Mesenchymal stem cell (in vitro differentiated cells and primary cell): ENCODE data around the gene GPN3.
"Not testable (repeated sequence)": the region's sequence is repeated elsewhere in the genome, so short reads cannot be mapped to it uniquely, and the experiment has no call there.

Source experiments
- DNase-seq: peaks from one replicate; pipeline ENCODE4 v3.0.0-alpha.2; 2013
- H2AFZ ChIP-seq: one replicate; pipeline ENCODE4 v1.6.1; 2013; ENCODE audit warnings: low read depth, mild to moderate bottlenecking, control low read depth, inconsistent platforms, low read length, moderate library complexity
- H2AK5ac ChIP-seq: 2 replicates; pipeline ENCODE4 v1.6.1; 2013; ENCODE audit warnings: low read length, moderate library complexity, mild to moderate bottlenecking, inconsistent platforms; ENCODE audit not compliant: severe bottlenecking
- H2BK120ac ChIP-seq: one replicate; pipeline ENCODE4 v1.6.1; 2013; ENCODE audit warnings: low read depth, mild to moderate bottlenecking, inconsistent platforms, low read length, moderate library complexity
- H2BK12ac ChIP-seq, 2 experiments: one replicate each; pipeline ENCODE4 v1.6.1; 2013; ENCODE audit warnings: inconsistent platforms in 2 of 2, low read length in 2 of 2, mild to moderate bottlenecking in 2 of 2, moderate library complexity in 2 of 2, control low read depth in 1 of 2
- H2BK15ac ChIP-seq: one replicate; pipeline ENCODE4 v1.6.1; 2013; ENCODE audit warnings: mild to moderate bottlenecking, low read depth, inconsistent platforms; ENCODE audit not compliant: poor library complexity, severe bottlenecking
- H2BK5ac ChIP-seq: 2 replicates; pipeline ENCODE4 v1.6.1; 2013; ENCODE audit warnings: low read depth, mild to moderate bottlenecking, low read length, control low read depth, inconsistent platforms; ENCODE audit not compliant: poor library complexity, severe bottlenecking
- H3K14ac ChIP-seq, 2 experiments: one replicate each; pipeline ENCODE4 v1.6.1; 2013; ENCODE audit warnings: inconsistent platforms in 2 of 2, low read length in 2 of 2, control low read depth in 1 of 2, mild to moderate bottlenecking in 1 of 2, moderate library complexity in 1 of 2
- H3K18ac ChIP-seq, 2 experiments: one replicate each; pipeline ENCODE4 v1.6.1; 2013; ENCODE audit warnings: inconsistent platforms in 2 of 2, low read length in 2 of 2, control low read depth in 1 of 2, low read depth in 1 of 2, mild to moderate bottlenecking in 1 of 2
- H3K23ac ChIP-seq, 2 experiments: one replicate each; pipeline ENCODE4 v1.6.1; 2013; ENCODE audit warnings: inconsistent platforms in 2 of 2, low read length in 2 of 2, mild to moderate bottlenecking in 2 of 2, moderate library complexity in 2 of 2, control low read depth in 1 of 2
- H3K27ac ChIP-seq: 2 replicates; pipeline ENCODE4 v1.5.1; 2013; ENCODE audit warnings: mild to moderate bottlenecking, moderate library complexity, low read length, control low read depth, inconsistent platforms; ENCODE audit not compliant: poor library complexity, severe bottlenecking
- H3K27me3 ChIP-seq, 2 experiments: 2 replicates each; pipeline versions ENCODE4 v1.6.1 to v1.7.0; 2013; ENCODE audit warnings: low read length in 2 of 2, mild to moderate bottlenecking in 2 of 2, moderate library complexity in 2 of 2, control low read depth in 1 of 2, inconsistent platforms in 1 of 2; ENCODE audit not compliant: control insufficient read depth in 1 of 2, insufficient read depth in 1 of 2
- H3K36me3 ChIP-seq, 2 experiments: 2 replicates each; pipeline versions ENCODE4 v1.6.1 to v1.7.0; 2013; ENCODE audit warnings: low read length in 2 of 2, control low read depth in 1 of 2, inconsistent platforms in 1 of 2, low read depth in 1 of 2, mild to moderate bottlenecking in 1 of 2; ENCODE audit not compliant: insufficient read depth in 2 of 2, control insufficient read depth in 1 of 2
- H3K4ac ChIP-seq, 2 experiments: one replicate each; pipeline ENCODE4 v1.6.1; 2013; ENCODE audit warnings: inconsistent platforms in 2 of 2, low read length in 2 of 2, mild to moderate bottlenecking in 2 of 2, moderate library complexity in 2 of 2, control low read depth in 1 of 2, low read depth in 1 of 2
- H3K4me1 ChIP-seq: 2 replicates; pipeline ENCODE4 v1.6.1; 2013; ENCODE audit warnings: low read depth, low read length, control low read depth; ENCODE audit not compliant: control insufficient read depth, insufficient read depth
- H3K4me2 ChIP-seq: 2 replicates; pipeline ENCODE4 v1.6.1; 2013; ENCODE audit warnings: low read length, mild to moderate bottlenecking, inconsistent platforms; ENCODE audit not compliant: poor library complexity, severe bottlenecking
- H3K4me3 ChIP-seq, 2 experiments: 2 replicates each; pipeline versions ENCODE4 v1.5.1 to v1.7.0; 2013; ENCODE audit warnings: low read length in 2 of 2, mild to moderate bottlenecking in 2 of 2, control low read depth in 1 of 2, low read depth in 1 of 2; ENCODE audit not compliant: insufficient read depth in 1 of 2
- H3K79me1 ChIP-seq: replicated peaks from 2 replicates; pipeline ENCODE4 v1.6.1; 2013; ENCODE audit warnings: mild to moderate bottlenecking, control low read depth, low read length, inconsistent platforms; ENCODE audit not compliant: poor library complexity, severe bottlenecking
- H3K9ac ChIP-seq: 2 replicates; pipeline ENCODE4 v1.7.0; 2013; ENCODE audit warnings: mild to moderate bottlenecking, low read length, moderate library complexity
- H3K9me3 ChIP-seq: 2 replicates; pipeline ENCODE4 v1.7.0; 2013; ENCODE audit warnings: mild to moderate bottlenecking, low read length; ENCODE audit not compliant: control insufficient read depth
- H4K8ac ChIP-seq: one replicate; pipeline ENCODE4 v1.6.1; 2013; ENCODE audit warnings: inconsistent platforms, mild to moderate bottlenecking, low read length, moderate library complexity
- H4K91ac ChIP-seq: one replicate; pipeline ENCODE4 v1.6.1; 2013; ENCODE audit warnings: mild to moderate bottlenecking, low read length, inconsistent platforms
- WGBS: methylation state at CpG from one replicate; pipeline ENCODE4 v1.1.7; 2013; ENCODE audit warnings: mixed read lengths; 5-methylcytosine and 5-hydroxymethylcytosine counted together

The GPN3 gene

DNA sequence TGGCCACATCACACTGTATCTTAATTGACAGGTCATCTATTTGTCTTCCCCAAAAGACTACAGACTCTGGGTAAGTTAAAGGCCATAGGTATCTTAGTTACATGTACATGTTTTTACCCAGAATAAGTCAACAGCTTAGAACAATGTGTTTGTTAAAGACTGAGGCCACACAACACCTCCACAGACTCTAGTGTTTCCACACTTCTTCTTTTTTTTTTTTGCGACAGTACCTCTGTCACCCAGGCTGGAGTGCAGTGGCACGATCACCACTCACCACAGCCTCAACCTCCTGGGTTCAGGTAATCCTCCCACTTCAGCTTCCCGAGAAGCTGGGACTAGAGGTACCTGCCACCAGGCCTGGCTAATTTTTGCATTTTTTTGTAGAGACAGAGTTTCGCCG lies 1.3 kb downstream of the GPN3 start:
- H3K36me3 ChIP-seq: peaks cover under 1 to 16% of the 10 kb centered on the region in 2 experiments
- H3K4me2 ChIP-seq: no peak overlapping the region
- no peaks in the 10 kb centered on the region for H3K27me3 ChIP-seq
- H2BK15ac ChIP-seq: no peak overlapping the region
- H3K4me3 ChIP-seq: peak overlapping the region in 1 of 2 experiments; percentile 92
- no peak overlapping the region for H2BK12ac ChIP-seq
- H3K9me3 ChIP-seq: no peaks in the 10 kb centered on the region
- H3K18ac ChIP-seq: no peak overlapping the region
- no peak overlapping the region for H2BK120ac ChIP-seq
- H3K4ac ChIP-seq: no peak overlapping the region
- no peak overlapping the region for H4K8ac ChIP-seq
- H2AK5ac ChIP-seq: no peak overlapping the region
- no peak for DNase-seq
- WGBS: 81% methylated on average over 5 of the region's 5 CpGs
- no peak overlapping the region for H3K14ac ChIP-seq
- H3K4me1 ChIP-seq: peaks cover 6% of the 10 kb centered on the region
- no peak overlapping the region for H4K91ac ChIP-seq
- no peak overlapping the region for H3K27ac ChIP-seq
- no peak overlapping the region for H3K23ac ChIP-seq
- peaks cover 27% of the 10 kb centered on the region for H3K79me1 ChIP-seq
- H2AFZ ChIP-seq: no peak overlapping the region
- H2BK5ac ChIP-seq: no peak overlapping the region
- H3K9ac ChIP-seq: peak overlapping the region; percentile 99

DNA sequence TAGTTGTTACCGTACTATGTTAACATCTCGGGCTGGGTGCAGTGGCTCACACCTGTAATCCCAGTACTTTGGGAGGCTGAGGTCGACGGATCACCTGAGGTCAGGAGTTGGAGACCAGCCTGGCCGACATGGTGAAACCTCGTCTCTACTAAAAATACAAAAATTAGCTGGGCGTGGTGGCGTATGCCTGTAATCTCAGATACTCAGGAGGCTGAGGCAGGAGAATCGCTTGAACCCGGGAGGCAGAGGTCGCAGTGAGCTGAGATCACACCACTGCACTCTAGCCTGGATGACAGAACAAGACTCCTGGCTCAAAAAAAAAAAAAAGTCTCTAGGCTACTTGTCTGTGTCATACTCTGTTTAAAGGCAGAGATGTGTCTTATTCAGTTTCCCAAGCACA lies 2.3 kb downstream of the GPN3 start:
- not testable (repeated sequence) for H2AK5ac ChIP-seq, H3K4me1 ChIP-seq, H2BK5ac ChIP-seq, H2BK120ac ChIP-seq, H2AFZ ChIP-seq, H3K23ac ChIP-seq, H3K4me3 ChIP-seq, H2BK12ac ChIP-seq, H3K4me2 ChIP-seq, H3K9me3 ChIP-seq, H4K8ac ChIP-seq, H4K91ac ChIP-seq, H3K27me3 ChIP-seq, DNase-seq, H3K14ac ChIP-seq, H3K4ac ChIP-seq, H3K27ac ChIP-seq, H3K18ac ChIP-seq, H2BK15ac ChIP-seq
- Histone ChIP-seq H3K9ac (peak overlapping the region; percentile 99), H3K36me3 (peaks cover 3 to 16% of the 10 kb centered on the region in 2 experiments), H3K79me1 (peaks cover 33% of the 10 kb centered on the region)
- 98% methylated on average over 10 of the region's 11 CpGs for WGBS

DNA sequence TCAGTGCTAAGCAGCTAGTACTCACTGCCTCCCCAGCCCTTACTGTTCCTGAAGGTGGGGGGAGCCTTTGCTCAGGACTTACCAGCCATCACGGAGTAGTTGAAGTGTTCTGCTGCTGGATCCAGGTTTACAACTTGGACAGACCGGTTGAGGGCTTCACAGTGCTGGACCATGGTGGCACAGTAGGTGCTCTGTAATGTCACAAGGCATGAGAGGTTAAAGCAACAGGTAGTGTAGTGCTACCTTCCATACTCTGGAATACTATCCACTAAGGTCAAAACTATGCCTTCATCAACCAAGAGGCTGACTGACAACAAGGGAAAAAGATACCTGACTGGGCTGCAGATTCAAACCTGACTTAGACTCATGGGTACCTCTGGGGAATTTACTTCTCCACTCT lies 3.0 kb downstream of the GPN3 start:
- Histone ChIP-seq H3K36me3 (peaks cover 7 to 16% of the 10 kb centered on the region in 2 experiments), H2BK120ac (no peak overlapping the region), H3K4ac (no peak overlapping the region), H3K23ac (no peak overlapping the region), H3K79me1 (peaks cover 36% of the 10 kb centered on the region), H4K8ac (no peak overlapping the region), H3K27ac (no peak overlapping the region), H3K18ac (no peak overlapping the region), H2BK5ac (no peak overlapping the region), H3K14ac (no peak overlapping the region), H3K4me3 (no peak overlapping the region), H2BK12ac (no peak overlapping the region), H2BK15ac (no peak overlapping the region), H2AK5ac (no peak overlapping the region), H4K91ac (no peak overlapping the region), H3K9ac (no peak overlapping the region), H3K4me2 (no peak overlapping the region), H3K4me1 (peaks cover 6% of the 10 kb centered on the region), H2AFZ (no peak overlapping the region), H3K9me3 (no peaks in the 10 kb centered on the region), H3K27me3 (no peaks in the 10 kb centered on the region)
- DNase-seq: no peak
- 89% methylated on average over 2 of the region's 2 CpGs for WGBS

DNA sequence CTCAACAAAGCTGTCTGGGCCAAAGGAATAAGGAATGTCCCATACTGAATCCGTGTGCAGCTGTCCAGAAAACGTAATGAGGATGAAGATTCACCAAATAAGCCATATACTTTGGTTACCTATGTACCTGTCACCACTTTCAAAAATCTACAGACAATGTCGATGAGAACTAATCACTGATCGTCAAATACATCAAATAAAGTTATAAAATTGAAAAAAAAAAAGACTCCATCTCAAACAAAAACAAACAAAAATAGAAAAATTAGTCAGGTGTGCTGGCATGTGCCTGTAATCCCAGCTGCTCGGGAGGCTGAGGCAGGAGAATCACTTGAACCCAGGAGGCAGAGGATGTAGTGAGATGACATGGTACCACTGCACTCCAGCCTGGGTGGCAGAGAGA lies 6.9 kb downstream of the GPN3 start:
- Histone ChIP-seq H3K79me1 (peaks cover 27% of the 10 kb centered on the region), H3K36me3 (peaks cover 7 to 25% of the 10 kb centered on the region in 2 experiments)
- not testable (repeated sequence) for H3K4ac ChIP-seq, H3K9ac ChIP-seq, H4K8ac ChIP-seq, H2BK12ac ChIP-seq, H3K18ac ChIP-seq, H3K4me1 ChIP-seq, DNase-seq, H3K27ac ChIP-seq, H3K4me2 ChIP-seq, H3K4me3 ChIP-seq, H2BK5ac ChIP-seq, H3K23ac ChIP-seq, H2BK15ac ChIP-seq, H3K27me3 ChIP-seq, H3K9me3 ChIP-seq, H2AK5ac ChIP-seq, H3K14ac ChIP-seq, H4K91ac ChIP-seq, H2AFZ ChIP-seq, H2BK120ac ChIP-seq
- 90% methylated on average over 5 of the region's 5 CpGs for WGBS
